COLO668 (cell line): ENCODE data around the gene CCL13.

Experiments used
- DNase-seq: peaks from one replicate; lab custom pipeline; 2025; ENCODE audit not compliant: unreplicated experiment; lab: John Stamatoyannopoulos, UW

CCL13 gene

DNA sequence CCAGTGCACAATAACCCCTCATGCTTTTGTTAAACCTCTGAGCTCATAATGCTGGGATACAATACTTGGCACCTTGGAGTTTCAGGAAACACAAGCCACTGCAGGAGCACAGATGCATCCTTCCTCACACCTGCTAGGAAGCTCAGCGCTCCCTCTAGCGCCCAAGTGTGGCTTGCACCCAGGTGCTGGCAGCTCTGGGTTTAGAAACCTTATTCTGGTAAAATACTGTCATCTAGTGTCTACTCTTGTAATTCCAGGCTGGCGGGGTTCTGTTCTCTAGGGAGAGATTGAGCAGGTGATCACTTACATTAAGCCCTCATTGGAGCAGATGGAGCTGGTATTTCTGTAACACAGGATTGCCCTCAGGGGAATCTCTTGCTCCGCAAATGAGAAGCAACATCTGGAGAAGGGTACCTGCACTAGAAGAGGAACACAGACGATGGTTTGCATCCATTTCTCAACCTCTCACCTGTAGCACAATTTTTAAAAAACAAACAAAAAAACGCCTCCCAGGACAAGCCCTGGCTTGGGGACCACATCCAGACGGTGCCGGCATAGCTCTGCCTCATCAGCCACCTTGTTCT is 5.3 kb downstream of the CCL13 start:
- DNase-seq: peak; percentile 47

DNA sequence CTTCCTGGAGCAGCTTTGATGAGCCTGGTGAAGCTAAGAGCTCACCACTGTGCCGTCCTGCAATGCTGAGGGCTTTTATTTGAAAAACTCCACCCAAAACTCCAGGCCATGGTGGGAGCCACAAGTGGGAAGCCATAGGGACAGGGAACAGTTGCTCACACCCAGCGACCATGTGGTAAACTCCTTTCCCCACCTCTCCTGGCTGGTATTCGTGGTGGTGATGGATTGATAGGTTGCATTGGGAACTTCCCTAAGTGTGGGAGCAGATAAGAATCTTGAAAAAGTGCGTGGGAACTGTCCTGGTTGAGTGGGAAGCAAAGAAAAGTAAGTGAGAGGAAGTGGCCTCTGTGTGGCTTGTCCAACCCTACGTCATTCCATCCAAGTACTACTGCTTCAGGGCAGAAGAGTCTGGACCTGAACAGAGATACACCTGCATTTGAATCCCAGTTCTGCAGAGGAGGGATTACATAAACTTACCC is 6.9 kb downstream of the CCL13 start, which contains the start of gene CCL1:
Gene CCL1 (minus strand): TSS at position 51 of the 479 bp plus-strand sequence. CDS start 72 bp downstream, outside the sequence.
- no peak for DNase-seq

GRCh38 chr17:34364751-34365150 is 8.5 kb downstream of the CCL13 start:
- no peak for DNase-seq

GRCh38 chr17:34365340-34365739 is 9.1 kb downstream of the CCL13 start:
- DNase-seq: no peak

- no peak for DNase-seq
Observed at GRCh38 chr17:34366010-34366409, 9.7 kb downstream of the CCL13 start.

GRCh38 chr17:34366529-34367107 is 10.3 kb downstream of the CCL13 start:
- no peak for DNase-seq

- DNase-seq: no peak
Observed at GRCh38 chr17:34367486-34368195, 11.4 kb downstream of the CCL13 start.

DNA sequence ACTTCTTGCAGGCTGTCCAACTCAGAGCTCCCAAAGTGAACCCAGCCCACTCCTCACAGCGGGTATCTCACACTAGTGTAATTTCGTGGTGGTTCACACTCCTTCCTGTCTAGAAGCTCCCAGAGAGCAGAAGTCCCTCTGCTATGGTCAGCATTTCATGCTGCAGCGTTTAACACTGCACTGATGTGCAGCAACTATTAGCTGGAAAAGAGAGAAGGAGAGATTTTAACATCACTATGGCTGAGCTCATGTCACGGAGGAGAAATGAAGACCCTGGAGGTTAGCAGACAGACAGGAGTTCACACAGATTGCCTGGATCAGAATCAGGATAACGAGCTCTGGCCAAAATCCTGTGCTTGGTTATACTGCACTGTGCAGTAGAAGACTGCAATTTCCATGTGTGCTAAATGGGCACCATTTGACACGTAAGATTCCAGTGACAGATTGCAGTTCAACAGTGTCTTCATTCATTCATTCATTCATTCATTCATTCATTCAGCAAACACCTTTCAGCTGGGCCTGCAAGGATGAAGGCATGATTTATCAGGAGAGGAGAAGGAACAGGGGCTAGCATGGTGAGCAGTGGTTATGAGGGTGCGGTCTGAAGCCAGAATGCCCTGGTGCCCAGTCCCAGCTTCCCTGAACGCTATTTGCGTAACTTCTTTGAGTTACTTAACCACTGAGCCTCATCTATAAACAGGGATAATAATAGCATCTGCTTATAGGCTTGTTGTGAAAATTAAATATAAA is 12.1 kb downstream of the CCL13 start:
- no peak for DNase-seq

DNA sequence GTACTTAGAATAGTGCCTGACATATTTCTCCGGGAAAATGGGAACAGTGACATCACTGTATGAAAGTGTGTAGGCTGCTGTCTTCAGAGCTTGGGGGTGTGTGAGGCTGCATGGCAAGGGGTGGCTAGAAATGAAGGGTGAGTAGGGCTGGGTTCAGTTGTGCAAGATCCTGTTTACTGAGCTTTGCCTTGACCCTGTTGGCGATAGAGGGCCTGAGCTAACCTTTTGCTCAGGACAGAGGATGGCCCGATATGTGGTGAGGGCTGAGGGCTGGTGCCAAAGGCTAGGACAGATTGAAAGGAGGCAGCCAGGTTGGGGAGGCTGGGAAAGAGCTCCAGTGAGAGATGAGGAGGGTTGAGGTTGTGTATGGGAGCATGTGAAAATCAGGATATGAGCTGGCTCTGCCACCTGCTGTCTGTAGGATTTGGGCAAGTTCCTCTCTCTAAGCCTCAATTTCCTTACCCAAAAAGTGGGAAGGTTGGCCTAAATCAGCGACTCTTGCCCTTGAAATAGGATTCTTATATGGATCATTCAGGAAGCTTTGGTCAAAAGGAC is 12.7 kb downstream of the CCL13 start:
- no peak for DNase-seq

DNA sequence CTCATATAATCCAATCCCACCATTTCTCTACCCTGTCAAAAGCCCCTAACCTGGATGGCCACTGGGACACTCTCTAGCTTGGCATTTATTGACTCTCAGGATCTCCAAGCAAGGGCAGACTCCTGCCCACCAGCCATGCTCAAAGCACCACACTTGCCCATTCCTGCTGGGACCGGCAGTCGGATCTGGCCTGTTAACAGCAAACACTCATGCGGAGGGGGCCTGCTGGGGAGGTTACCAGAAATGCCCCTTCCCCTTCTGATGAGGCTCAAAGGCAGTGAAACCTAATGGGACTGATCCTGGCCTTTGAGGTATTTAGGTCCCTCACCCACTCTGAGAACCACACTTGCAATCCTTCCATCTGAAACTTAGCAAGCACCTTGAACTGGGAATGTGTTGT is 13.3 kb downstream of the CCL13 start:
- no peak for DNase-seq

DNA sequence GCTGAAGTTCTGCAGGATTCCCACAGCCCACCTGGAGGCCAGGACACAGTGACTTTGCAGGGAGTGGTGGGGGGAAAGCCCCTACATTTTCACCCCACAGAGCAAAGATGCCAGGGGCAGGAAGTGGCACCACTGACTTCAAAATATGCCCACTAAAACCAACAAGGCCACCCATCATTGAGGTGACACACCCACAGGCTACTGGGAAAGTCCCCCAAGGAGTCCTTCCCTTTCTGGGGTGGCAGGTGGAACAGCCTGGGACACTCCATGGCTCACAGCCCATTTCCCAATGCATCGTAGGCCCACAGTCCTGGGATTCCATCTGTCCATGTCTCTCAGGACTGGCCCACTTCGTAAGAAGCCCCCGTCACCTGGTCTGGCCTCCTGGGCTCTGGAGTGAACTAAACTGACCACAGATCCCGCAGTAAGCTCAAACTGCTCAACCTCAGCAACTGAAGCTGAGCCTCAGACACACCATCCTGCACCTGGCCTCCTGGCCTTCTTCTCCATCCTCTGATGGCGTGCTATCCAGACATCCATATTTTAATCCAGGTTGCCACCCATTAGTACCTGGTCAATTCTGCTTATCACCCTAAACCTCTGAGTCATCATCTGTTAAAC is 14.2 kb downstream of the CCL13 start:
- DNase-seq: no peak

- DNase-seq: no peak
Observed at GRCh38 chr17:34370997-34371395, 14.7 kb downstream of the CCL13 start.

DNA sequence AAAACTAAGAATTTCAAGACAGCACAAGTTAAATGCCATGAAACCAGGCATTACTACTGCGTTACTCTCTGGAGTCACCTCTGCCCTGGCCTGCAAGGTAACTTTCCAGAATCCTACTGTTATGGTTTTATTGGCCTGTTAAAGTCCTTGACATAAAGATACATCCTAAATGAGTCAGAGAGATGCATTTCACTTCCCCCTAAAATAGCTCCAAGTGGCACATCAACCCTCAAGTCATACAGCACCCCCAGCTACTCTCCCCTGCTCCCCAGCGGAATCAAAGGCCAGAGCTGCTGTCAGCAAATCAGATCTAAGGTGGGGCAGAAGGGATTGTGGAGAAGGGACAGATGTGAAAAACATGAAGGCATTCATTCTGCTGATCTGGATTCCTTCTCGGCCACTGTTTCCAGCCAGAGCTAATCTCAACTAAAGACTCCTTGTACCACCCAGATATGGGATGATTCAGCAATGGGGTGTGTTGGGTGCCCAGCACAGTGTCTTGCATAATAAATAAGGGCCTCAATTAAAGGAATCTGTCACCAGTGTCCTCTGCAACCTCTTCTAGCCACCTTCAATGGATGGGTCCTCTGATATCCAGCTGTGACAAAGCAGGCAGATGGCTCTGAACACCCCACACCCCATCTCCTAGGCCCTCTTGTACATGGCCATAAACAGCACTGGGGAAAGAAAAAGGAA is 15.3 kb downstream of the CCL13 start:
- DNase-seq: no peak

DNA sequence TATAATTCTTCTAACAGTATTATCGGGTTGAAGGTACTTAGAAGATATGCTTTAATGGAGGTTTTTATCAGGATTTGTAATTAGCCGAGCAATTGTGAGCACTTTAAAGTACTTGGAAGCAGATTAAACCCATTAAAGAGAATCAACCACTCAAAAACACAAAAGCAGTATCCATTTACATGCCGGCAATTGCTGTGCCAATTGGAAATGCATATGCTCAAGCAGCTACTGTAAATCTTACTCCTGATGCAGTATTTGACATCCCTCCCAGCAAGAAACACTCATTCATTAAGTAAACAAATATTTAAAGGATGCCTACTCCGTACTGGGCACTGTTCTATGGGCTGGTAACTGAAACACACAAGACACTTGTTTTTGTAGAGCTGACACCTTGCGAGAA is 18.2 kb downstream of the CCL13 start:
- no peak for DNase-seq

DNA sequence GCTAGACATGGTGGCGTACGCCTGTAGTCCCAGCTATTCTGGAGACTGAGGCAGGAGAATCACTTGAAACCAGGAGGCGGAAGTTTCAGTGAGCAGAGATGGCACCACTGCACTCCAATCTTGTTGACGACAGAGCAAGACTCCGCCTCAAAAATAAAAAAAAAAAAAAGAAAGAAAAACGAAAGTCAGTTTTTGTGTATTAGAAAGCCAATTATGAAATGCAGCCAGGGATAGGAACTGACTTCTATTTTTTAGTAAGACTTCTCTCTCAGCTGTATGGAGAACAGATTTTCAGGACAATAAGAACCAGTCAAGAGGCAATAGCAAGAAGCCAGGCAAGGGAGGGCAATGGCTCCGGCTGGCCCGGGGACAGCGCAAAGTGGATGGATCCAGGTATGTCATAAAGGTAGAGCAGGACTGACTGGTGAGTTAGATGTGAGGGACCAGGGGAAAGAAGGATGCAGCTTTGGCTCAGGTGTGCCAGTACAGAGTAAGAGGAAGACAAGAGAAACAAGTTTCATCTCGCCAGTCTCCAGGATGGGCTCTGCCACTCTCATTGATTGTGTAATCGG is 19.2 kb downstream of the CCL13 start:
- no peak for DNase-seq

GRCh38 chr17:34377078-34377823 is 21.0 kb downstream of the CCL13 start:
- DNase-seq: no peak

DNA sequence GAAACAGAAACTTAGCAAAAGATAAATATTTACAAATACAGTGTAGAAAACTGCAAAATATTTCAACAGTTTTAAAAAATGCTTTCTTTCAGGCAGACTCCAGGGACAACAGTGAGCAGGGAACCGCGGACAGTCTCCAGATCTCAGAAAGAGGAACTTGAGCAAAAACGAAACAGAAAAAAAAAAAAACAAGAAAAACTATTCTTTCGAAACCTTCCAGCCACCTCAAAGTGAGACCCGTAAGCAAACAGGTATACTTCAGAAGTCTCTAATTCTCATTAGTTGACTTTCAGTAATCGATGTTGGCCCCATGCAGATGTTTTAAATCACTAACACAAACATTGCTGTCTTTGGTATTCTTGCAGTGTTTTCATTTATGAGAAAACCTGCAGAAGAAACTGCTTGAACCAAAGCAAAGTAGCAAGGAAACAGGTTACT is 22.4 kb downstream of the CCL13 start:
- no peak for DNase-seq

DNA sequence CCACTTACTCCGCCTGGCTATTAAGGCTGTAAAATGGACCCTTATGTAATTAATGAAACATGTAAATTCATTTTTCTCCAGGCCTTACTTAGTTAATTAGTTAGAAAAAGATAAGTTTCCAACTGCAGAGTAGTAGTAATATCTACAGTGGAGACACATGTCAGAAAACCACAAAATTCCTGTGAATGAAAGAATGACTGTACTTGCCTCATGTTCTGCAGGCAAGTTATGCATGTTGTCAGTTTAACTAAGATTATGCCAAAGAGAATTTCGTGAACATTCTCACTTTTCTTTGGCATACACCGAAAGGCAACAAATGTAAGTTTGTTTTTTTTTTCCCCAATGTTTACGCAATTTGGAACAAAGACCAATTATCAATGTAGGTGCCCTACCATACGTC is 23.6 kb downstream of the CCL13 start:
- DNase-seq: no peak

DNA sequence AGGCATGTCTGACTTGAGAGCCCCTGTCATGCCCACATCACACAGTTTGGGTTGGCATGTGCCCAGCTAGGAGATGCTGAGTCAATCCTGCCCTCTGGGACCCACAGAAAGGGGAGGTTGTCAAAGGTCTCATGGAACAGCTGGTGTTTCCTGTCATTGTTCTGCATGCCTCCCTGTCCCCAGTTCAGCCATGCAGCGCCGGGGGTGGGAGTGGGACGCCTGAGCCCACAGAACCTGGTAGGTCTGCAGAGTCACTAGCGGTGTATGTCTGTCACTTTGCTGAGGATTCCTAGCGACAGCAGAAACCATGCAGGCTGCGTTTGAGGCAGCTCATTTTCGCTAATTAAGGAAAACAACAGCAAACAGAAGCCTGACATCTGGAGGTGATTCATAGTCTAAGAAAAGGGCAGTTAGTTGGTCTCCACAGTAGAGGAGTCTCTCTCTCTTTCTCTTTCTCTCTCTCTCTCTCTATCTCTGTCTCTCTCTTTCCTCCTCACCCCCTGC is 26.4 kb downstream of the CCL13 start:
- no peak for DNase-seq
